ENCODE measurements around the gene LPP.

- no peak for TF ChIP-seq TAF1 (IDR thresholded peaks at IDR 0.05; ENCODE audit: borderline replicate concordance, insufficient read depth, low read length)
- TF ChIP-seq REST (IDR thresholded peaks at IDR 0.05; ENCODE audit: insufficient read depth in 1 of 2, low read depth in 2 of 2, low read length in 2 of 2): no peak
- no peak for TF ChIP-seq POLR2AphosphoS5 (IDR thresholded peaks at IDR 0.05; ENCODE audit: low read depth, low read length)
These were observed 100.0 kb downstream of the LPP start for GRCh38 chr3:188253800-188254452.
